ENCODE data around the gene SHC4.

- no peak for TF ChIP-seq CTCF (IDR thresholded peaks at IDR 0.05)
- no peak for TF ChIP-seq POLR2A (IDR thresholded peaks at IDR 0.05)
Observed at GRCh38 chr15:48868023-48868422, 95.7 kb downstream of the SHC4 start.

All from lower leg skin (tissue), 3 donors.